Measurements from ENCODE around the gene DLGAP1.
A peak's percentile ranks its signal among the peaks of the same experiment; 100 is the strongest.

DLGAP1 gene

DNA sequence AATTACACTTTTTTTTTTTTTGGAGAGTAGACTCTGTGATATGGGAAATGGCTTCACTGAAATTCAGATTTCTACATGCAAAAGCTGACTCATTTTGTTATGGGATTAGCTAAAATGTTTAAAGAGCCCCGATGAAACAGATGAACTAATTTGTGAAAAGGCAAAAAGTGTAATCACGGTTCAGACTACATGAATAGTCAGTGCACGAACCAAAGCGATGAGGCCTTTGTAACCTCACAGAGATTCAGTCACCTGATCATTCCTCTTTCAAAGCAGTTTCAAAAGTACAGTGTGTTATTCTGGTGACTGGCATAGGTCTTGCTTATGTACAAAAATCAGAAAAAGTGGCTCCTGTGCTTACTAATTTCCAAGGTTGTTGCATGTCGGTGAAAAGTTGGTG lies 960.5 kb downstream of the DLGAP1 start:
- no peak overlapping the region for H3K9ac ChIP-seq (ENCODE audit: low read length)
- H3K4me2 ChIP-seq (ENCODE audit: low read depth, low read length, poor library complexity, severe bottlenecking), result no peak overlapping the region
- no peaks in the 10 kb centered on the region for H3K9me2 ChIP-seq (replicated peaks; ENCODE audit: insufficient read depth, low read length)
- H3K9me3 ChIP-seq (ENCODE audit: insufficient read depth, low read length), result no peaks in the 10 kb centered on the region
- H3K27me3 ChIP-seq (ENCODE audit: low read length), result no peaks in the 10 kb centered on the region
- no peak for TF ChIP-seq EZH2phosphoT487 (conservative IDR thresholded peaks at IDR 0.05; ENCODE audit: low read length)
- TF ChIP-seq, protein P1, sequence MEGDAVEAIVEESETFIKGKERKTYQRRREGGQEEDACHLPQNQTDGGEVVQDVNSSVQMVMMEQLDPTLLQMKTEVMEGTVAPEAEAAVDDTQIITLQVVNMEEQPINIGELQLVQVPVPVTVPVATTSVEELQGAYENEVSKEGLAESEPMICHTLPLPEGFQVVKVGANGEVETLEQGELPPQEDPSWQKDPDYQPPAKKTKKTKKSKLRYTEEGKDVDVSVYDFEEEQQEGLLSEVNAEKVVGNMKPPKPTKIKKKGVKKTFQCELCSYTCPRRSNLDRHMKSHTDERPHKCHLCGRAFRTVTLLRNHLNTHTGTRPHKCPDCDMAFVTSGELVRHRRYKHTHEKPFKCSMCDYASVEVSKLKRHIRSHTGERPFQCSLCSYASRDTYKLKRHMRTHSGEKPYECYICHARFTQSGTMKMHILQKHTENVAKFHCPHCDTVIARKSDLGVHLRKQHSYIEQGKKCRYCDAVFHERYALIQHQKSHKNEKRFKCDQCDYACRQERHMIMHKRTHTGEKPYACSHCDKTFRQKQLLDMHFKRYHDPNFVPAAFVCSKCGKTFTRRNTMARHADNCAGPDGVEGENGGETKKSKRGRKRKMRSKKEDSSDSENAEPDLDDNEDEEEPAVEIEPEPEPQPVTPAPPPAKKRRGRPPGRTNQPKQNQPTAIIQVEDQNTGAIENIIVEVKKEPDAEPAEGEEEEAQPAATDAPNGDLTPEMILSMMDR (IDR thresholded peaks at IDR 0.05; ENCODE audit: insufficient read depth, low read length, poor library complexity, severe bottlenecking), result no peak
- no peaks in the 10 kb centered on the region for H4K20me1 ChIP-seq (ENCODE audit: low read depth, low read length)
- H3F3A ChIP-seq (ENCODE audit: insufficient read depth), result no peaks in the 10 kb centered on the region
- no peak overlapping the region for H3K27ac ChIP-seq (ENCODE audit: low read depth, low read length)
- no peak overlapping the region for H2AFZ ChIP-seq (ENCODE audit: low read depth, low read length, severe bottlenecking)
- H3K79me2 ChIP-seq (ENCODE audit: insufficient read depth, low read length), result no peaks in the 10 kb centered on the region
- no peaks in the 10 kb centered on the region for H3K36me3 ChIP-seq (ENCODE audit: low read length)
- no peak overlapping the region for H3K4me3 ChIP-seq (ENCODE audit: insufficient read depth, low read length, poor library complexity, severe bottlenecking)

DNA sequence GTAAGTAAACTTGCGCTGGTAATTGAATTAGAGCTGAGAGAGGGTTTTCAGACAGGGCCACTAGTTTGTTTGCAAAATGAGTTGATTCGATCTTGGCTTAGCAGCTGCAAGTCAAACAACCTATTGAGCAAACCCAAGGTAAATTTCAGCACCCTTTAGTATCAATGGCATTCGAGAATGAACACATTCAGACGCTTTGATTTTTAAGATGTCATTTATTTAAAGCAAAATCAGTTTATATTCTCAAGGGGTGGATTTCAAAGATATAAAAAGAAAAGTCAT lies 960.9 kb downstream of the DLGAP1 start:
- no peaks in the 10 kb centered on the region for H3K27me3 ChIP-seq (ENCODE audit: low read length)
- H4K20me1 ChIP-seq (ENCODE audit: low read depth, low read length), result no peaks in the 10 kb centered on the region
- H3K9me2 ChIP-seq (replicated peaks; ENCODE audit: insufficient read depth, low read length), result no peaks in the 10 kb centered on the region
- no peak overlapping the region for H3K4me2 ChIP-seq (ENCODE audit: low read depth, low read length, poor library complexity, severe bottlenecking)
- no peaks in the 10 kb centered on the region for H3K36me3 ChIP-seq (ENCODE audit: low read length)
- no peaks in the 10 kb centered on the region for H3K9me3 ChIP-seq (ENCODE audit: insufficient read depth, low read length)
- no peaks in the 10 kb centered on the region for H3F3A ChIP-seq (ENCODE audit: insufficient read depth)
- H3K9ac ChIP-seq (ENCODE audit: low read length), result no peak overlapping the region
- no peak overlapping the region for H3K27ac ChIP-seq (ENCODE audit: low read depth, low read length)
- TF ChIP-seq, protein P1 (IDR thresholded peaks at IDR 0.05; ENCODE audit: insufficient read depth, low read length, poor library complexity, severe bottlenecking), result no peak
- no peak for TF ChIP-seq EZH2phosphoT487 (conservative IDR thresholded peaks at IDR 0.05; ENCODE audit: low read length)
- no peak overlapping the region for H2AFZ ChIP-seq (ENCODE audit: low read depth, low read length, severe bottlenecking)
- H3K4me3 ChIP-seq (ENCODE audit: insufficient read depth, low read length, poor library complexity, severe bottlenecking), result no peak overlapping the region
- H3K79me2 ChIP-seq (ENCODE audit: insufficient read depth, low read length), result no peaks in the 10 kb centered on the region

DNA sequence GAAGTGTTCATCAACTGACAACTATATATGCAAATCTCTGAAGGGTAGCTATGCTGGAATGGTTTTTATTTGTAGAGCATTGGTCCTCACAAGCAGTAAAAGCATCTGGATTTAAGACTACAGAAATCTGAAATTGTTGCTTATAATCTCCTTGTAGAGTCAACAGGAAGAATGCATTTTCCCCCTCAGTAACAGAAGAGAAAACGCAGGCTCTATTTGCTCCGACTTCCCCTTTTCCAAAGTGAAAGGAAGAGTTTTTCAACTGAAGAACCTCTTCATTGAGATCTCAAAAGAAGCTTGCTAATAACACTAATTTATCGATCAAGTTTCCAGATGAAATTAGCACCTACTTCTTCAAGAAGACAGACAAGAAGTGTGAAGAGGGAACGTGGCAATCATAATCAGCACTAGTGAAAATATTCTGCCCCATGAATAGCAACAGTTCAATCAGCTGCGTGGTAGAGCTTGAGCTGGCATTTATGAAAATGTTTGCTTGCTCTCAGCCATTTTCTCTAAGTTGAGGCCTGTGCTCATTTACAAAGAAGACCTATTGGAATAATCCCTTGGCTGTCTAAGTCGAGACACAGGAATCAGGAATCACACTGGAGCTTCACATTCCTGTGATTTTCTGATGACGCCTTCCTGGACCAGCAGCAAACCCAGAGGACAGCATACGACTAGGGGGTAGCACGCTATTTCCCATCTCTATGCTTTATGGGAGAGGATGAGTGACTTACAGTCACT lies 961.4 kb downstream of the DLGAP1 start:
- H3K27me3 ChIP-seq (ENCODE audit: low read length), result no peaks in the 10 kb centered on the region
- no peaks in the 10 kb centered on the region for H3F3A ChIP-seq (ENCODE audit: insufficient read depth)
- H2AFZ ChIP-seq (ENCODE audit: low read depth, low read length, severe bottlenecking), result no peak overlapping the region
- no peaks in the 10 kb centered on the region for H3K9me3 ChIP-seq (ENCODE audit: insufficient read depth, low read length)
- no peaks in the 10 kb centered on the region for H3K9me2 ChIP-seq (replicated peaks; ENCODE audit: insufficient read depth, low read length)
- TF ChIP-seq, protein P1 (IDR thresholded peaks at IDR 0.05; ENCODE audit: insufficient read depth, low read length, poor library complexity, severe bottlenecking), result no peak
- no peak for TF ChIP-seq EZH2phosphoT487 (conservative IDR thresholded peaks at IDR 0.05; ENCODE audit: low read length)
- no peak overlapping the region for H3K27ac ChIP-seq (ENCODE audit: low read depth, low read length)
- H3K79me2 ChIP-seq (ENCODE audit: insufficient read depth, low read length), result no peaks in the 10 kb centered on the region
- no peak overlapping the region for H3K9ac ChIP-seq (ENCODE audit: low read length)
- H3K36me3 ChIP-seq (ENCODE audit: low read length), result no peaks in the 10 kb centered on the region
- no peak overlapping the region for H3K4me3 ChIP-seq (ENCODE audit: insufficient read depth, low read length, poor library complexity, severe bottlenecking)
- H3K4me2 ChIP-seq (ENCODE audit: low read depth, low read length, poor library complexity, severe bottlenecking), result peak overlapping the region; percentile 28
- no peaks in the 10 kb centered on the region for H4K20me1 ChIP-seq (ENCODE audit: low read depth, low read length)
